Muscle layer of colon (tissue), 2 donors: ENCODE measurements around the gene STARD13.
A peak's percentile ranks its signal among the peaks of the same experiment; 100 is the strongest.
"Not testable (repeated sequence)": the region's sequence is repeated elsewhere in the genome, so short reads cannot be mapped to it uniquely, and the experiment has no call there.

ENCODE experiments used
- H3K27ac ChIP-seq: one replicate; pipeline ENCODE4 v1.7.0; 2013; ENCODE audit warnings: low read depth, mild to moderate bottlenecking, low read length, moderate library complexity
- H3K27me3 ChIP-seq, 2 donors: one replicate each; pipeline ENCODE4 v1.7.0; 2013; ENCODE audit warnings: low read length in 2 of 2, mild to moderate bottlenecking in 2 of 2; ENCODE audit not compliant: insufficient read depth in 2 of 2, control insufficient read depth in 1 of 2
- H3K36me3 ChIP-seq: one replicate; pipeline ENCODE4 v1.7.0; 2013; ENCODE audit warnings: mild to moderate bottlenecking, low read length; ENCODE audit not compliant: insufficient read depth
- H3K4me1 ChIP-seq: one replicate; pipeline ENCODE4 v1.7.0; 2013; ENCODE audit warnings: mild to moderate bottlenecking, low read length; ENCODE audit not compliant: insufficient read depth
- H3K4me3 ChIP-seq, 2 donors: one replicate each; pipeline ENCODE4 v1.7.0; 2013; ENCODE audit warnings: low read length in 2 of 2, low read depth in 1 of 2, mild to moderate bottlenecking in 1 of 2, moderate library complexity in 1 of 2
- H3K9ac ChIP-seq: one replicate; pipeline ENCODE4 v1.7.0; 2013; ENCODE audit warnings: low read length
- H3K9me3 ChIP-seq: one replicate; pipeline ENCODE4 v1.7.0; 2013; ENCODE audit warnings: mild to moderate bottlenecking, low read length
- donor health status: abdominal sarcoma.
- donor health status: Adenocarcinoma of cecum.

Gene STARD13

DNA sequence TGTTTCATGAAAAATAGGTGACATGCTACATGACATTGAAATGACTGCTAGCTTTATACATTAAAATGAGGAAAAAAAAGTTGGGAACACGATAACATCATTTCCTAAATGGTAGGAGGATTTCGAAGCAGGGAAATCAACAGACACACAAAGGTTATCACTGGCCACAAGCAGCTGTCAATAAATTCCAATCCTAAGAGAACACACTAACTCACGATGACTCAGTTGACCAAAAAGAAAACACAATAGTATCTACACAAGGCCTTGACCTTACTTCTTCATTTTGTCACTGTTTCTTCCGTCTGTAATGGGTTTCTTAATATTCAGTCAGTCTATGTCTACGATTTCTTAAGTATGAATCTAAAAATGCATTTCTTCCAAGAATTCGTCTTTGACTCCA, 36.5 kb downstream of the STARD13 start:
- Histone ChIP-seq H3K9me3 (no peaks in the 10 kb centered on the region), H3K4me1 (peaks cover 29% of the 10 kb centered on the region)

DNA sequence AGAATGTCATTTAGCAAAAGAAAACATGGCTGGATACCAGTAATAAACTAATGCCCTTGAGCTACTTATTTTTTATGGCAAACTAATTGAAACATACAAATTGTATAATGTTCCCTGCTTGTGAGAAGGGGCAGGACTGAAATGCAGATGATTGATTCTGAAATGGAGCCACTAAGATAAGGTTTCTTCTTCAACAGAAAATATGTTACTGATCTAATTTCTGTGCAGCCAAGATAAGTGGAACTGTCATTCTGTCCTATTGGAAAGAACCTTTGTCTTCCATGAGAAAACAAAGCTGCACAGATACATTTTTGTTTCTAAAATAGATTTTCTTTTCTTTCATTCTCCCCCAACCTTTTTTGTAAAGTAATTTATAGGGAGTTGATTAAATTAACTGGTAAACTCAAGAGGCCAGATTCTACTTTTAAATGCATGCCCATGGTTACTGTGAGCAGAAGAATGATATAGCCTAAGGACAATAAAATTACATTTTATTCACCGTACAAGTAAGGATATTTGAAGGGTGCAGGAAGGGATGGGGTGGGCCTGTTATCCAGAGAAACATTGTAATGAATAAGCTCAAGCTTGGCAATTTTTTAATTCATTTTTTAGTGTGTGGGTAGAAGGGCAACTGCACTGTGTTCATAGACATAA, 39.9 kb downstream of the STARD13 start:
- no peak overlapping the region for H3K9ac ChIP-seq
- no peaks in the 10 kb centered on the region for H3K9me3 ChIP-seq
- no peaks in the 10 kb centered on the region for H3K27me3 ChIP-seq
- no peak overlapping the region for H3K4me3 ChIP-seq
- peaks cover 4% of the 10 kb centered on the region for H3K36me3 ChIP-seq
- H3K27ac ChIP-seq, result no peak overlapping the region
- peaks cover 1% of the 10 kb centered on the region for H3K4me1 ChIP-seq

More for the DNA sequence above, 36.5 kb downstream of the STARD13 start:
- Histone ChIP-seq H3K36me3 (peaks cover 4% of the 10 kb centered on the region), H3K27me3 (no peaks in the 10 kb centered on the region), H3K9ac (no peak overlapping the region), H3K27ac (no peak overlapping the region), H3K4me3 (no peak overlapping the region)

DNA sequence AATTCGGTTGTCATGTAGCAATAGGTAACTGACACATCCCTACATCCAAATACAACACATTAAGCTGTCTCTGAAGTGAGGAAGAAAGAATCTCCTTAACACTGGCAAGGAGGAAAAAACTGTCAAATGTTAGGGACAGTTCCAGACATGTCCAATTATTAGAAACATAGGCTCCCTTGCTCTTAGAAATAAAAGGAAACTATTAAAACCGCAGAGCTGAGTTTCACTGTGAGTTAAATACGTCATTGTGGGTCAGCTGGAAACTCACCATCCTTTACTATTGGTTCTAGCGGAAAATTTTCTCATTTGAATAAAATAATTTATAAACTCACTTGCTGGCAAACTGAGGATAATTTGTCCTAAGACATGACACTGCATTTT, 40.7 kb downstream of the STARD13 start:
- peaks cover 4% of the 10 kb centered on the region for H3K36me3 ChIP-seq
- no peak overlapping the region for H3K27ac ChIP-seq
- no peaks in the 10 kb centered on the region for H3K27me3 ChIP-seq
- no peaks in the 10 kb centered on the region for H3K9me3 ChIP-seq
- no peak overlapping the region for H3K4me3 ChIP-seq
- no peaks in the 10 kb centered on the region for H3K4me1 ChIP-seq
- no peak overlapping the region for H3K9ac ChIP-seq

DNA sequence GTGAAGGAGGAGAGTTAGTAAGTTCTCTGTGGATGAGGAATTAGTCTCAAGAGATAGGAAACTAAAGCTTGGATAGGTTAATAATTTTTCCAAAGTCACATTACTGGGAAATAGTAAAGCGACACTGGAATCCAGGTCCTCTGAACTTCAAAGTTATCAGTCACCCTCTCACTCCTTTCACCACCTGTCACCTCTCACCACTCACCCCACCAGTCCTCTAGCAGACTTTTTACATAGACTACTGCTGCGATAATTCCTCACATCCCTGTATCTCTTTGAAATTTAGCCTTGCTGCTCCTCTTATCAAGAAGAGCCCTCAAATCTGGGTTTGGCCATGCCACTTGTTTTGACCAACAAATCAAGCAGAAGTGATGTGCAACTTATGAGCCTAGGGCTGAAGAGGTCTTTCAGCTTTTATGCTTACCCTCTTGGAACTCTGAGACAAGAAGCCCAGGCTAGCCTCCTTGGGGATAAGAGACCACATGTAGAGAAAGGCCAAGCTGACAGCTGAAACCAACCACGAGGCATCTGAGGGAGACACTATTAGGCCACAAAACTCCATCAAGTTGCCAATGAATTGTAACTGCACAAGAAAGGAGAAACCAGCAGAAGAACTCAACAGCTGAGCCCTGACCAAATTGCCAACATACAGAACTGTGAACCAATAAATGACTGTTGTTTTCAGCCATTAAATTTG, 41.2 kb downstream of the STARD13 start:
- no peaks in the 10 kb centered on the region for H3K4me1 ChIP-seq
- H3K27ac ChIP-seq, result no peak overlapping the region
- H3K4me3 ChIP-seq, result no peak overlapping the region
- H3K27me3 ChIP-seq, result no peaks in the 10 kb centered on the region
- H3K9me3 ChIP-seq, result no peaks in the 10 kb centered on the region
- peaks cover 4% of the 10 kb centered on the region for H3K36me3 ChIP-seq
- H3K9ac ChIP-seq, result no peak overlapping the region

DNA sequence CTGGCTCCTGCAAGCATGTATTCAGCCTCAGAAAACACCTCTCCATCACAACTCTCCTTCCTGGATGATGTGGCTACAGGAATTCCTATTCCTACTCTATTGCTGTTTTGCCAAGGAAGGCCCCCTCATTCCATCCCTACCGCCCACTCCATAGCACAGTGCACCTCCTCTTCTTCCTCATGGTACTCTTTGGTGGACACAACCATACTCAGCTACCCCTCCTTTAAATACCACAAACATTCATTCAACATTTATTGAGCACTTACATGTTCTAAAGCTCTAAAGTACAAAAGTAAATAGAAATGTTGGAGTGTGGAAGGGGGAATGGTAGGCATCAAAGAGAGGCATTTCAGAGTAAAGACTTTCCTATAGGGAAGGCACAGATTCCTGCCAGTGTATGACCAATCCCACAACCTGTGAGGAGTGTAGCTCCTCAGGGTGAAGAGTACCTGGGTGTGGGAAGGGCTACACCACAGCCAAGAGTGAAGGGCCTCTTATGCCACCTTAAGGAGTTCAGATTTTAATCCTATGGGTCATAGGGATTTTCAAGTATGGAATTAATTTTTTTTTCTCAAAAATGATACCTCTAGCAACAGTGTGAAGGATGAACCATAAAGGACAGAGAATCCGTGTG, 42.5 kb downstream of the STARD13 start:
- no peak overlapping the region for H3K9ac ChIP-seq
- no peaks in the 10 kb centered on the region for H3K4me1 ChIP-seq
- peaks cover 4% of the 10 kb centered on the region for H3K36me3 ChIP-seq
- H3K27me3 ChIP-seq, result no peaks in the 10 kb centered on the region
- no peak overlapping the region for H3K27ac ChIP-seq
- H3K9me3 ChIP-seq, result no peaks in the 10 kb centered on the region
- no peak overlapping the region for H3K4me3 ChIP-seq

DNA sequence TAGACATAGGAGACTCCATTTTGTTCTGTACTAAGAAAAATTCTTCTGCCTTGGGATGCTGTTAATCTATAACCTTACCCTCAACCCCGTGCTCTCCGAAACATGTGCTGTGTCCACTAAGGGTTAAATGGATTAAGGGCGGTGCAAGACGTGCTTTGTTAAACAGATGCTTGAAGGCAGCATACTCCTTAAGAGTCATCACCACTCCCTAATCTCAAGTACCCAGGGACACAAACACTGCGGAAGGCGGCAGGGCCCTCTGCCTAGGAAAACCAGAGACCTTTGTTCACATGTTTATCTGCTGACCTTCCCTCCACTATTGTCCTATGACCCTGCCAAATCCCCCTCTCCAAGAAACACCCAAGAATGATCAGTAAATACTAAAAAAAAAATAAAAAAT, 43.2 kb downstream of the STARD13 start:
- H3K9me3 ChIP-seq, H3K4me3 ChIP-seq, H3K27ac ChIP-seq, H3K27me3 ChIP-seq, H3K4me1 ChIP-seq, H3K36me3 ChIP-seq, H3K9ac ChIP-seq: not testable (repeated sequence)

DNA sequence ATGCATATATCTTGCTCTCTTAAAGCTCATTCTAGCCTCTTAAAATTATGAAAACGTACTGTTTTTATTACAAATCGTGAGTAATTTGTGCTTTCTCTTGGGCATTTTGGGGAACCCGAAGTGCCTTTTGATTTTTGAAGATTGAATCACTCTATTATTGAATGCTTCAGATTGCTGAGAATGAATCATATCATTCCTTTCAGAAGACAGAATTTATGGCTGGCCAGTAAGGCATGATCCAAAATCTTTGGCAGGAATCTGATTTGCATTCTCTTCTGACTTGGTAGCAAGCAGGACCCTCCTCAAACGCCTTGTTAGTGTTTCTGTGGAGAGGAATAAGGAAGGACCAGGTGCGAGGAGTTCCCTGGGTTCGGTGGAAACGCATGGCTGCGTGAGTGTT, 49.5 kb downstream of the STARD13 start:
- H3K27ac ChIP-seq, result no peak overlapping the region
- H3K9ac ChIP-seq, result no peak overlapping the region
- peaks cover 4% of the 10 kb centered on the region for H3K36me3 ChIP-seq
- H3K9me3 ChIP-seq, result no peaks in the 10 kb centered on the region
- H3K4me1 ChIP-seq, result peaks cover 27% of the 10 kb centered on the region
- no peaks in the 10 kb centered on the region for H3K27me3 ChIP-seq
- H3K4me3 ChIP-seq, result no peak overlapping the region

DNA sequence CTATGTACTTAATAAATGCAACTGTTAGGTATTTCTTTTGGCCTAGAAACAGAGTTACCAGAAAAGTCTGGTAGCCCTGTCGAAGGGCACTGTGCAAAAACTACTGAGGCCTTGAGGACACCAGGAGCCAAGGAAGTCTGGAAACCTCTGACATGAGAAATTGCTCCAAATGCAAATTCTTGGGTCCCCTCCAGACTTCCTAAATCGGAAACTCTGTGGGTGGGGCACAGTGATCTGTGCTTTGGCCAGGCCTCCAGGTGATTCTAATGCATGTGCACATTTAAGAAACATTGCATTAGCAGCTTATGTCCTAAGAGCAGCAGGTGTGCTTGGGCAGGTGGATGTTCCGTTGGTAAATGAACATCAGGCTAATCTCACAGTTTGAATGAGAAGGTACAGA, 50.0 kb downstream of the STARD13 start:
- Histone ChIP-seq H3K36me3 (peaks cover 4% of the 10 kb centered on the region), H3K27ac (peak overlapping the region; percentile 31), H3K4me3 (no peak overlapping the region), H3K4me1 (peaks cover 32% of the 10 kb centered on the region), H3K9ac (no peak overlapping the region), H3K27me3 (no peaks in the 10 kb centered on the region), H3K9me3 (no peaks in the 10 kb centered on the region)

DNA sequence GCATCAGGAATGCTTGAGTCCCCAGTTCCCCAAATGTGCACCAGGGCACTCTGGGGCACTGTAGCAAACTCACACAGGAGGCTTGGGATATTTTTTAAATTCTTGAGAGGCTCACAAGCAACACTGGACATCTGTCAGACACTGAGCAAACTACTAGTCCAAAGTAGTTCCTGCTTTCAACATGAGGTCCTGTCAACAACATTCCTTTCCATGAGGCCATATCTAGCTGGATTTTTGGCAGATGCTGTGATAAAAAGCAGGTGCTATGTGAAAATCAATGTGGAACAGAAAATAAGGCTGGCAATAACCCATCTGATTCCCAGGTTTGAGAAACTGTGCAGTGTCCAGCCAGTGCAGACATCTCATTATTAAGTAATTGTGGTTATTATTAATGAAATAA, 50.5 kb downstream of the STARD13 start:
- Histone ChIP-seq H3K9me3 (no peaks in the 10 kb centered on the region), H3K36me3 (peaks cover 4% of the 10 kb centered on the region), H3K4me3 (no peak overlapping the region), H3K4me1 (peaks cover 37% of the 10 kb centered on the region), H3K27ac (no peak overlapping the region), H3K27me3 (no peaks in the 10 kb centered on the region), H3K9ac (no peak overlapping the region)

DNA sequence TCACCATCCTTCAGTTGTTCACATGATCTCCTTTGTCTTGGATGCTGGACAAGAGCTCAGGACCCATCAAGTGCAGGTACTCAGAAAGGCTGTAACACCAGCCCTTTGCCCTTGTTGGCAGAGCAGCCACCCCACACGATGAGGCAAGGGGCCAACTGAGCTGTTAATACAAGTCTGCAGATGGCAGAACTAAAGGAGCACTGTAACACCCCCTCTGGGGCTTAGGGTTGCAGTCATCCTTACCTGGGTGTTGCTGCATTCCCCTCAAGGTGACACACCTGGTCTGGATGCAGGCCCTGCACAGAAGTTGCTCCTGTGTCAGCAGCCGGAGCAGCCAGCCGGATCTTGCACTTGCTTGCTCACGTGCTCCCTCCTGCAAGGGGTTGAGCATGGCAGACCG, 52.0 kb downstream of the STARD13 start:
- H3K4me1 ChIP-seq, result peaks cover 52% of the 10 kb centered on the region
- H3K4me3 ChIP-seq, result no peak overlapping the region
- no peaks in the 10 kb centered on the region for H3K9me3 ChIP-seq
- no peak overlapping the region for H3K9ac ChIP-seq
- no peaks in the 10 kb centered on the region for H3K27me3 ChIP-seq
- H3K36me3 ChIP-seq, result peaks cover 4% of the 10 kb centered on the region
- H3K27ac ChIP-seq, result no peak overlapping the region

DNA sequence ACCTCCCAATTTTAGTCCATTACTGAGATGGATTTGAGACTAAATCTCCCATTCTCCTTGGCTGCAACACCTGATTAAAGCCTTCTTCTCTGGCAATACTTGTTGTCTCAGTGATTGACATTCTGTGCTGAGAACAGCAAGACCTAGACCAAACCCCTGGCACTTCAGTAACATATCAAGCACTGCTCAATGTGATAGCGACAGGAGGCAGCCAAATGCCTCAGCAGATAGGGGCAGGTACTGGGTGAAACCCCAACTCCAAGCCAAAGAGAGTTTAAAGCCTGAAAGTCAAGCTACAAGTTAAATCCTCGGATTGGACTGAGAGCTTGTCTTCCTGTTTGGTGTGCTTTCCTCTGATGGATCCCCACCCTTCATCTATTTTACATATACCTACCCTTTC, 52.7 kb downstream of the STARD13 start:
- Histone ChIP-seq H3K36me3 (peaks cover 4% of the 10 kb centered on the region), H3K4me1 (peaks cover 59% of the 10 kb centered on the region), H3K9ac (no peak overlapping the region), H3K4me3 (no peak overlapping the region), H3K27ac (no peak overlapping the region), H3K9me3 (no peaks in the 10 kb centered on the region), H3K27me3 (no peaks in the 10 kb centered on the region)
